CD4-positive, CD25-positive, alpha-beta regulatory T cell (primary cell): Measurements from ENCODE around the gene MZT1. TPM values are rescaled to one million over a fixed set of nuclear protein-coding genes. Genes with fewer than 3 reads are reported as not detected.
"Not testable (repeated sequence)": the region's sequence is repeated elsewhere in the genome, so short reads cannot be mapped to it uniquely, and the experiment has no call there.

Experiments
- ATAC-seq, 2 donors: fragments of 150-1000 bp; cut with Tn5 transposase; one replicate each; pipeline ENCODE4 v1.10.0; 2021; ENCODE audit warnings: low read depth in 2 of 2, moderate number of reproducible peaks in 2 of 2, moderate library complexity in 1 of 2
- DNase-seq, 3 donors: peaks; one replicate each; pipeline versions ENCODE4 v3.0.0 to v3.0.0-alpha.2; 2012 to 2022; ENCODE audit warnings: mixed read lengths in 1 of 3
- H3K27ac ChIP-seq: one replicate; pipeline ENCODE4 v1.7.0; 2013; ENCODE audit warnings: mild to moderate bottlenecking, low read length; ENCODE audit not compliant: insufficient read depth, poor library complexity, severe bottlenecking
- H3K27me3 ChIP-seq: one replicate; pipeline ENCODE4 v1.7.0; 2013; ENCODE audit warnings: low read length; ENCODE audit not compliant: control insufficient read depth, insufficient read depth
- H3K36me3 ChIP-seq: one replicate; pipeline ENCODE4 v1.7.0; 2013; ENCODE audit warnings: mild to moderate bottlenecking, low read length, moderate library complexity; ENCODE audit not compliant: control insufficient read depth, insufficient read depth
- H3K4me1 ChIP-seq: 2 replicates; pipeline ENCODE4 v1.7.0; 2013; ENCODE audit warnings: mild to moderate bottlenecking, low read length; ENCODE audit not compliant: insufficient read depth, control insufficient read depth, poor library complexity, severe bottlenecking
- H3K4me3 ChIP-seq: one replicate; pipeline ENCODE4 v1.7.0; 2013; ENCODE audit warnings: low read depth, mild to moderate bottlenecking, low read length, moderate library complexity
- H3K9me3 ChIP-seq, 2 experiments: 1 replicate in 1 of 2; 2 replicates in 1 of 2; pipeline ENCODE4 v1.7.0; 2013; ENCODE audit warnings: low read length in 2 of 2, mild to moderate bottlenecking in 1 of 2, moderate library complexity in 1 of 2; ENCODE audit not compliant: control insufficient read depth in 2 of 2
- H3K27ac Mint-ChIP-seq, 3 donors: one replicate each; pipeline ENCODE4 v1.8.0; 2020 to 2022; ENCODE audit warnings: mild to moderate bottlenecking in 3 of 3, mixed read lengths in 3 of 3, moderate library complexity in 2 of 3
- H3K27me3 Mint-ChIP-seq: one replicate; pipeline ENCODE4 v1.8.0; 2022; ENCODE audit warnings: mild to moderate bottlenecking, mixed read lengths
- H3K36me3 Mint-ChIP-seq: one replicate; pipeline ENCODE4 v1.8.0; 2020; ENCODE audit warnings: mixed read lengths
- H3K4me1 Mint-ChIP-seq, 4 donors: one replicate each; pipeline ENCODE4 v1.8.0; 2020 to 2022; ENCODE audit warnings: mixed read lengths in 4 of 4, mild to moderate bottlenecking in 1 of 4
- H3K4me3 Mint-ChIP-seq, 4 donors: one replicate each; pipeline ENCODE4 v1.8.0; 2020 to 2022; ENCODE audit warnings: mild to moderate bottlenecking in 4 of 4, mixed read lengths in 4 of 4, moderate library complexity in 3 of 4
- H3K9me3 Mint-ChIP-seq, 7 donors: one replicate each; pipeline ENCODE4 v1.8.0; 2020 to 2022; ENCODE audit warnings: mixed read lengths in 7 of 7, mild to moderate bottlenecking in 3 of 7, moderate library complexity in 2 of 7
- polyA plus RNA-seq, 4 donors: library from polyadenylated mRNA; unstranded; fragments of 300-500 nt; fragmentation: Illumina TruSeq; gene quantifications; one replicate each; pipeline ENCODE4 v1.2.3, GENCODE V29; 2021
- total RNA-seq: library from RNA; stranded (reverse); gene quantifications from one replicate; pipeline ENCODE4 v1.2.3, GENCODE V29; 2022

MZT1 gene
- total and polyA plus RNA-seq, 5 donors from 2014 or later = 6.1 to 8.8 (median 7.5) TPM

DNA sequence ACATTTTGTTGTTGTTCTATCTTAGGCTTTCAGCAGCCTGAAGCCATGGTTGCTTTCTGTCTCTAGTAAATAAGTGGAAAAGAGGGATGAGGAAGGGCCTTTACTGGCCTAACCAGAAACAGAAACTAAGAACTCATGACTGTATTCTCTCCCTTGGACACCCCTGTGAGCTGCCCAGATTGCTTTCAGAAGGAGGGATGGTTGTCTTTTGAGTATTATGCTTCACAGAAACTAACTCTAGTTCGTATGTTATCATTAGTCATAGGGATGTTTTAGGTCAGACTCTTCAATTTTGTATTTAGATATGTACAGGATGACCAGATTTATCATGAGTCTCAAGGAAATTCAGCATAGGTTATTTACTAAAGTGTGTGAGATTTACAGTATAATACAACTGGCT lies 17.8 kb upstream of the MZT1 start:
- Histone ChIP-seq H3K4me1 (no peaks in the 10 kb centered on the region), H3K9me3 (no peaks in the 10 kb centered on the region), H3K36me3 (peaks cover 52% of the 10 kb centered on the region), H3K27me3 (no peaks in the 10 kb centered on the region), H3K27ac (no peak overlapping the region), H3K4me3 (no peak overlapping the region)
- H3K36me3 Mint-ChIP-seq = peaks cover 23% of the 10 kb centered on the region
- H3K27me3 Mint-ChIP-seq = no peaks in the 10 kb centered on the region
- peaks cover 0 to 2% (median 0%) of the 10 kb centered on the region in 7 donors for H3K9me3 Mint-ChIP-seq
- H3K4me3 Mint-ChIP-seq = no peak overlapping the region
- ATAC-seq = no peak
- DNase-seq = no peak
- peaks cover 30 to 39% (median 34%) of the 10 kb centered on the region in 4 donors for H3K4me1 Mint-ChIP-seq
- H3K27ac Mint-ChIP-seq = peak overlapping the region in 2 of 3 donors; percentile 34 to 63

DNA sequence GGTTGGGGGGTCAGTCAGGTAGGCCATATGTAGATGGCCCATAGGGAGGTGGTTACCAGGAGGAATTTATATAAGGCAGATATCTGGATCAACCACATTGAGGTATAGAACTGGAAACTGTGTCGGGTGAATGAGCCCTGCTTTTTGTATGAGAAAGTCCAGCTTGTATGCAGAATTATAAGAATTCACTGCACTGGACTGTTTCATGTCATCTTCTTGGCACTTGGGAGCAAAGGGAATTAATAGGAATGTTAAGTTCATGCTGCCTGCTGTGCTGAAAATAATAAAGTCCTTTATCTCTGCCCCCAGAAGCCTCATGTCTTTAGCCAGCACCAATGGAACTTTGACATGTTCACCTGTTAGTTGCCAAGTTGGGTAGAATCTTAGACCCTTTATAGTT lies 12.6 kb upstream of the MZT1 start:
- Mint-ChIP-seq H3K27ac (peak overlapping the region in 1 of 3 donors; percentile 24), H3K9me3 (no peaks in the 10 kb centered on the region), H3K36me3 (peaks cover 34% of the 10 kb centered on the region), H3K4me1 (peaks cover 13 to 37% (median 16%) of the 10 kb centered on the region in 4 donors), H3K4me3 (no peak overlapping the region), H3K27me3 (no peaks in the 10 kb centered on the region)
- Histone ChIP-seq H3K27me3 (no peaks in the 10 kb centered on the region), H3K4me1 (no peaks in the 10 kb centered on the region), H3K27ac (no peak overlapping the region), H3K36me3 (peaks cover 36% of the 10 kb centered on the region), H3K9me3 (no peaks in the 10 kb centered on the region), H3K4me3 (no peak overlapping the region)
- DNase-seq (no peak), ATAC-seq (no peak)

DNA sequence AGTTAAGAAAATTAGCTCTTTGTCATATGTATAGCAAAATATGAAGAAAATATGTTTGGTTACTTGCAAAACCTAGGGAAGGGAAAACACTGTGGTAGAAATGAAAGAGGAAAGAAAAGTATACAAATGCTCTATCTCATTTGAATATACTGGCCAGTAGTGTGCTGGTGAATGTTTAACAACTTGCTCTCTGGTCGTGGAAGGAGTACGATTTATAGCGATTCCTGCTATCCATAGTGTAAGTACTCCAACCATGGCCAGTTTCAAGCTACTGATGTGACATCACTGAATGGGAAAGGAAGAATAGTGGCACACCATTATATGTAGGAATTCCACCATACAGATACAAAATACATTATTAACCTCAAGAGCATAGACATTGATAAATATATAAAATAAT lies 9.6 kb upstream of the MZT1 start:
- H3K27me3 ChIP-seq = no peaks in the 10 kb centered on the region
- no peaks in the 10 kb centered on the region for H3K4me1 ChIP-seq
- no peak overlapping the region for H3K4me3 ChIP-seq
- no peak overlapping the region for H3K27ac ChIP-seq
- Mint-ChIP-seq H3K4me3 (no peak overlapping the region), H3K36me3 (peaks cover 41% of the 10 kb centered on the region), H3K9me3 (peaks cover 0 to 2% (median 0%) of the 10 kb centered on the region in 7 donors), H3K27ac (no peak overlapping the region), H3K4me1 (peaks cover 9 to 30% (median 26%) of the 10 kb centered on the region in 4 donors), H3K27me3 (no peaks in the 10 kb centered on the region)
- H3K36me3 ChIP-seq = peaks cover 26% of the 10 kb centered on the region
- no peak for ATAC-seq
- H3K9me3 ChIP-seq = no peaks in the 10 kb centered on the region
- no peak for DNase-seq

DNA sequence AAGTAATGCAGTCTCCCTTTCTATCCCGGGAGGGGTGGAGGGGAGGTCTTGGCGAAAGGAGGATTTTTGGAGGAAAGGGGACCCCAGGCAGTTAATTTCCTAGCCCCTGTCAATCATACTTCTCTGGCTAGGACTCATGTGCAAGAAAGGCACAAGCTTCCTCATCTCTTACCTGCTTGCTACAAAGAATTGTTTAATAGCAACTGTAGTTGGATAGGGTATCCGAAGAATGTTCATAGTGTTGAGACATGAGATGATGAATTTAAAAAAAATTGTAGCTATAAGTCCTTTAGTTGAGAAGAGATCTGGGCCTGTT lies 819 bp upstream of the MZT1 start:
- Mint-ChIP-seq H3K4me1 (peaks cover 34 to 64% (median 50%) of the 10 kb centered on the region in 4 donors), H3K36me3 (peaks cover 15% of the 10 kb centered on the region), H3K27me3 (no peaks in the 10 kb centered on the region), H3K27ac (peak overlapping the region; percentile 89 to 92 (median 90)), H3K4me3 (peak overlapping the region; percentile 91 to 97 (median 96)), H3K9me3 (peaks cover 0 to 2% (median 0%) of the 10 kb centered on the region in 7 donors)
- H3K4me3 ChIP-seq = peak overlapping the region; percentile 93
- peak in 1 of 3 donors; percentile 7 for DNase-seq
- H3K27ac ChIP-seq = peak overlapping the region; percentile 73
- H3K4me1 ChIP-seq = peaks cover 41% of the 10 kb centered on the region
- H3K9me3 ChIP-seq = no peaks in the 10 kb centered on the region
- no peak for ATAC-seq
- peaks cover 6% of the 10 kb centered on the region for H3K36me3 ChIP-seq
- H3K27me3 ChIP-seq = no peaks in the 10 kb centered on the region

DNA sequence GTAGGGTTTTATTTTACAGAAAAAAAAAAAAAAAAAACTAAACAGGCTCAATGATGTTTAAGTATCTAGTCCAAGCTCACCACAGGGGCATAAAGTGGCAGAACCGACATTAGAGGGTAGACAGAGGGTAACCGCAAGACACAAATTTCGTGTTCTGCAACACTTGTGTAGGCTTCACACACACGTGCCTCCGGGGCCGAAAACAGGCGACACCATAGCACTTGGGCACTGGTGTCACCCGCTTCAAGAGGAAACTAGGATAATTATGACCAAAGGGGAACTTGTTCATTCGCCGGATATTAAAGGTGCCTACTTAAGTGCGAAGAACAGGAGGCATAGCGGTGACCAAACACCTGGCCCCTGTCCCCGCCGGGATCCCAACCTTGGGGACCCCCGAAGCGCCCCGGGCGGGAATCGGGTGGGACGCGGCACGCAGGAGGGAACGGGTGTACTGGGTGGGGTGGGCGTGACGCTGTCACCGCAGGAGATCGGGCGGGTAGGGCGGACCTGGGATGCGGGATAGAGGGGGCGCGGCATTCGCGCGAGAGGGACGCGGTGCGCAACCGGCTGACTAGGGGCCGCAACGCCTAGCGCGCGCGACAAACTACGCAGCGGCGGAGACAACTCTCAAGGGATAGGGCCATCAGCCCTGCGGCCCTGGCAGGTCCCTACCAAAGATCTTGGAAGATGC lies 558 bp downstream of the MZT1 start:
- Histone ChIP-seq H3K36me3 (peaks cover 2% of the 10 kb centered on the region), H3K4me1 (peaks cover 41% of the 10 kb centered on the region), H3K4me3 (peak overlapping the region; percentile 93), H3K9me3 (no peaks in the 10 kb centered on the region), H3K27ac (peak overlapping the region; percentile 70), H3K27me3 (no peaks in the 10 kb centered on the region)
- ATAC-seq = peak; percentile 0 to 2
- H3K4me1 Mint-ChIP-seq = peaks cover 40 to 72% (median 59%) of the 10 kb centered on the region in 4 donors
- DNase-seq = peak; percentile 23 to 59 (median 48)
- H3K36me3 Mint-ChIP-seq = peaks cover 17% of the 10 kb centered on the region
- H3K27me3 Mint-ChIP-seq = no peaks in the 10 kb centered on the region
- no peaks in the 10 kb centered on the region for H3K9me3 Mint-ChIP-seq
- H3K27ac Mint-ChIP-seq = peak overlapping the region; percentile 88 to 92 (median 90)
- H3K4me3 Mint-ChIP-seq = peak overlapping the region; percentile 91 to 97 (median 96)

DNA sequence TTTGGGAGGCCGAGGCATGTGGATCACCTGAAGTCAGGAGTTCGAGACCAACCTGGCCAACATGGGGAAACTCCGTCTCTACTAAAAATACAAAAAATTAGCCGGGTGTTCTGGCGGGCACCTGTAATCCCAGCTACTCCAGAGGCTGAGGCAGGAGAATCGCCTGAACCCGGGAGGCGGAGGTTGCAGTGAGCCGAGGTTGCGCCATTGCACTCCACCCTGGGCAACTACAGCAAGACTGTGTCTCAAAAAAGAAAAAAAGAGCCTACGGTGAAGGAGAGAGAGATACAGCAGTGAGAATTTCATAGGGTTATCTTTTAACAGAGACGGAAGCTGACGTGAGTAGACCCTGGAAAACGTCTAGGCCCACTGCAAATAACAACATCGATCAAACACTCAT lies 1.2 kb downstream of the MZT1 start:
- H3K9me3 Mint-ChIP-seq, H3K36me3 ChIP-seq, H3K27ac ChIP-seq, H3K27me3 Mint-ChIP-seq, DNase-seq, ATAC-seq, H3K9me3 ChIP-seq, H3K27me3 ChIP-seq: not testable (repeated sequence)
- H3K4me1 ChIP-seq = peaks cover 41% of the 10 kb centered on the region
- H3K27ac Mint-ChIP-seq = peak overlapping the region; percentile 56 to 92 (median 90)
- H3K36me3 Mint-ChIP-seq = peaks cover 18% of the 10 kb centered on the region
- H3K4me1 Mint-ChIP-seq = peaks cover 41 to 71% (median 56%) of the 10 kb centered on the region in 4 donors
- peak overlapping the region; percentile 91 to 97 (median 96) for H3K4me3 Mint-ChIP-seq
- H3K4me3 ChIP-seq = peak overlapping the region; percentile 93

DNA sequence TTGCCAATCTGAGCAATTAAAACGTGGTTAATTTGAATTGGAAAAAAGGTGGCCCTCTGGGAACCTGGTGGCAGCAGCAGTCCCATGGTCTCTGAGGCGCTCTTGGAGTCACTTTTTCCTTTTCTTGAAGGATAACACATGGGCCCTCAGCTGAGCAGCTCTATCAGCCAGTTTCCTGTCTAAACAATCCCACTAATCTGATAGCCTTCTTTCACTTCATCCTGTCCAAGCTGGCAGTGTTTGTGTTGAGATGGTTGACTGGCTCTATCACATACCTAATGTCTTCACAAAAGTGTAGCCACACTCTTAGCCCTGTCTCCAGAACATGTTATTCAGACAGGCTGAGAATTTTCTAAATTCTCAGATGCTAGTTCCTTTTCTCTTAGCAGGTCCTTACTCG lies 10.7 kb downstream of the MZT1 start:
- ATAC-seq (no peak), DNase-seq (no peak)
- Mint-ChIP-seq H3K36me3 (peaks cover 69% of the 10 kb centered on the region), H3K27ac (no peak overlapping the region), H3K9me3 (peaks cover 0 to 15% (median 3%) of the 10 kb centered on the region in 7 donors), H3K4me1 (peaks cover 10 to 44% (median 36%) of the 10 kb centered on the region in 4 donors), H3K27me3 (no peaks in the 10 kb centered on the region), H3K4me3 (no peak overlapping the region)
- no peaks in the 10 kb centered on the region for H3K27me3 ChIP-seq
- no peaks in the 10 kb centered on the region for H3K4me1 ChIP-seq
- H3K27ac ChIP-seq = no peak overlapping the region
- H3K4me3 ChIP-seq = no peak overlapping the region
- peaks cover 1 to 6% of the 10 kb centered on the region in 2 experiments for H3K9me3 ChIP-seq
- H3K36me3 ChIP-seq = peaks cover 59% of the 10 kb centered on the region

DNA sequence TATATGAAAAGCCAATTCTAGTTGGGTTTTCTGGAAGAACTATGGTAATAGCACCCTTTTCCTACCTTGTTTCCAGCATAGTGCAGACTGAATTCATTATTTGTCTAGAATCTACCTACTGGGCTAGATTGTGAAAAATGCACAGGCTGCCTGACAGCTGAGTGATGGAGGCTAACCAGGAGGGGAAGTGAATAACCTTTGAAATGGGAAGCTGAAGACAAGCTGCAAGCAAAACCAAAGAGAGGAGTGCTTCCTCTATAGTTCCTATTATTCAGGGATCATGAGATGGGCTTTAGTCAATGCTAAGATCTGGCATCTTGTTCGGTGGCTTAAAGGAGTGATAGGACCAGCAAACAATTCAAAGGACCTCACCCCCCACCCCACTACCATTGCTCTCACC lies 26.9 kb downstream of the MZT1 start:
- Histone ChIP-seq H3K27ac (no peak overlapping the region), H3K27me3 (no peaks in the 10 kb centered on the region), H3K4me1 (no peaks in the 10 kb centered on the region), H3K4me3 (no peak overlapping the region), H3K36me3 (no peaks in the 10 kb centered on the region), H3K9me3 (peaks cover 0 to 7% of the 10 kb centered on the region in 2 experiments)
- H3K36me3 Mint-ChIP-seq = peaks cover 1% of the 10 kb centered on the region
- DNase-seq (no peak), ATAC-seq (no peak)
- H3K9me3 Mint-ChIP-seq = peaks cover 0 to 6% (median 0%) of the 10 kb centered on the region in 7 donors
- H3K27ac Mint-ChIP-seq = no peak overlapping the region
- peaks cover 5% of the 10 kb centered on the region for H3K27me3 Mint-ChIP-seq
- no peaks in the 10 kb centered on the region for H3K4me1 Mint-ChIP-seq
- peak overlapping the region in 1 of 4 donors; percentile 83 for H3K4me3 Mint-ChIP-seq
